K562 (cell line): ENCODE measurements around the gene VPS37D. TPM values are rescaled to one million over a fixed set of nuclear protein-coding genes. Genes with fewer than 3 reads are reported as not detected.

ENCODE experiments used
- ARNT ChIP-seq, 2 experiments: fragments of 450-650 bp; IDR thresholded peaks; 2 replicates each; pipeline ENCODE4 v1.6.1; 2016; ENCODE audit warnings: mild to moderate bottlenecking in 1 of 2
- BMI1 ChIP-seq: fragments of 150-350 bp; IDR thresholded peaks from 2 replicates; pipeline ENCODE4 v1.6.1; 2014; ENCODE audit warnings: low read length
- CEBPG ChIP-seq, 3 experiments: fragments of 200-800 bp in 1 of 3; sonication (Bioruptor generic) in 1 of 3; sonication (generic) in 1 of 3; formaldehyde crosslinking in 1 of 3; IDR thresholded peaks in 2 of 3; conservative IDR thresholded peaks in 1 of 3; 2 replicates each; pipeline versions ENCODE4 v1.6.1 to v1.8.0; 2016 to 2022; ENCODE audit warnings: missing compliant biosample characterization in 2 of 3, missing genetic modification characterization in 2 of 3, mild to moderate bottlenecking in 1 of 3, missing genetic modification reagents in 1 of 3
- CHAMP1 ChIP-seq: fragments of 450-650 bp; IDR thresholded peaks from 2 replicates; pipeline ENCODE4 v1.6.1; 2016; ENCODE audit warnings: mild to moderate bottlenecking
- CREB1 ChIP-seq, 2 experiments: sonication (generic) in 1 of 2; formaldehyde crosslinking in 1 of 2; IDR thresholded peaks; 2 replicates each; pipeline versions ENCODE4 v1.6.1 to v1.8.0; 2012 to 2022; ENCODE audit warnings: inconsistent platforms in 1 of 2, mild to moderate bottlenecking in 1 of 2, missing genetic modification reagents in 1 of 2, moderate library complexity in 1 of 2
- DPF2 ChIP-seq: fragments of 450-650 bp; IDR thresholded peaks from 2 replicates; pipeline ENCODE4 v1.6.1; 2016
- MAFG ChIP-seq: fragments of 450-650 bp; conservative IDR thresholded peaks from 2 replicates; pipeline ENCODE4 v1.6.1; 2016; ENCODE audit warnings: missing genetic modification characterization, missing compliant biosample characterization
- MAZ ChIP-seq, 2 experiments: fragments of 450-650 bp in 1 of 2; sonication (generic) in 1 of 2; formaldehyde crosslinking; IDR thresholded peaks in 1 of 2; conservative IDR thresholded peaks in 1 of 2; 2 replicates each; pipeline versions ENCODE4 v1.4.0 to v1.5.0; 2020; ENCODE audit warnings: mild to moderate bottlenecking in 1 of 2, missing genetic modification reagents in 1 of 2
- NFATC3 ChIP-seq: fragments of 450-650 bp; IDR thresholded peaks from 2 replicates; pipeline ENCODE4 v1.6.1; 2017; ENCODE audit warnings: mild to moderate bottlenecking
- NR4A1 ChIP-seq, 2 experiments: fragments of 250-450 bp in 1 of 2; fragments of 450-650 bp in 1 of 2; sonication (Bioruptor Pico) in 1 of 2; IDR thresholded peaks; 2 replicates each; pipeline versions ENCODE4 v1.4.0 to v1.6.1; 2016 to 2020; ENCODE audit warnings: mild to moderate bottlenecking in 2 of 2, missing compliant biosample characterization in 1 of 2, missing genetic modification characterization in 1 of 2, moderate library complexity in 1 of 2
- NUFIP1 ChIP-seq: fragments of 450-650 bp; IDR thresholded peaks from 2 replicates; pipeline ENCODE4 v1.6.1; 2018; ENCODE audit not compliant: partially characterized antibody
- SMARCA5 ChIP-seq: fragments of 450-650 bp; IDR thresholded peaks from 2 replicates; pipeline ENCODE4 v1.6.1; 2016
- TEAD1 ChIP-seq, 2 experiments: fragments of 450-650 bp in 1 of 2; sonication (generic) in 1 of 2; formaldehyde crosslinking; IDR thresholded peaks; 2 replicates each; pipeline versions ENCODE4 v1.4.0 to v1.8.0; 2020 to 2022; ENCODE audit warnings: mild to moderate bottlenecking in 2 of 2, missing genetic modification reagents in 1 of 2
- XRCC4 ChIP-seq: IDR thresholded peaks from one replicate; pipeline ENCODE4 v1.6.1; 2011; ENCODE audit not compliant: insufficient read depth, insufficient read length; ENCODE audit errors: extremely low read depth
- ZBTB26 ChIP-seq: fragments of 450-650 bp; formaldehyde crosslinking; IDR thresholded peaks from 2 replicates; pipeline ENCODE4 v1.4.0; 2022; ENCODE audit warnings: missing genetic modification characterization
- ZNF232 ChIP-seq: sonication (generic); formaldehyde crosslinking; IDR thresholded peaks from 2 replicates; pipeline ENCODE4 v1.8.0; 2022; ENCODE audit warnings: mild to moderate bottlenecking, missing genetic modification reagents
- ZNF354B ChIP-seq: fragments of 250-450 bp; sonication (Bioruptor Pico); IDR thresholded peaks from 2 replicates; pipeline ENCODE4 v1.4.0; 2020
- ZNF780A ChIP-seq: fragments of 250-450 bp; sonication (Bioruptor Pico); IDR thresholded peaks from 2 replicates; pipeline ENCODE4 v1.5.0; 2021; ENCODE audit warnings: mild to moderate bottlenecking
- polyA plus RNA-seq, 8 experiments: library from polyadenylated mRNA; depleted of rRNA in 4 of 8; stranded (reverse) in 5 of 8; unstranded in 3 of 8; fragments of >200 nt; fragmentation: Nextera tagmentation in 2 of 8; fragmentation: Illumina TruSeq in 1 of 8; extraction: Ambion mirVana in 2 of 8; extraction: Trizol in 1 of 8; gene quantifications; 2 replicates each; pipeline versions ENCODE4 v1.2.1 to v1.2.3, GENCODE V29; 2011 to 2014; ENCODE audit warnings: inconsistent platforms in 1 of 8, missing spikeins in 1 of 8
- total RNA-seq, 7 experiments: library from RNA; depleted of rRNA in 6 of 7; stranded (reverse); fragments of >200 nt in 6 of 7; fragmentation: Illumina TruSeq in 2 of 7; extraction: Trizol in 2 of 7; gene quantifications; 2 replicates each; pipeline versions ENCODE4 v1.2.1 to v1.2.3, GENCODE V29; 2011 to 2021; ENCODE audit warnings: low replicate concordance in 1 of 7
- TF ChIP-seq, protein P1 (sequence below), 2 experiments: fragments of 150-350 bp in 1 of 2; IDR thresholded peaks; 2 replicates each; pipeline ENCODE4 v1.6.1; 2012 to 2016; ENCODE audit warnings: low read depth in 2 of 2, low read length in 2 of 2, mild to moderate bottlenecking in 1 of 2, moderate library complexity in 1 of 2

The VPS37D gene
- total and polyA plus RNA-seq, 9 of the 15 experiments (the other 6 are each of a cell fraction or from before 2014, with no cell fraction given) = 0.25 to 2.3 (median 1.0) TPM; not detected in 3

GRCh38 chr7:73622909-73623797 is 44.5 kb upstream of the VPS37D start (continued):
- TF ChIP-seq MAZ (CRISPR knock-in tag; conservative IDR thresholded peaks at IDR 0.05 in 1 of 2, IDR thresholded peaks at IDR 0.05 in 1 of 2) (peak; percentile 63 to 90; a peak in 3 of 4 replicates), ARNT (IDR thresholded peaks at IDR 0.05) (no peak), ZBTB26 (CRISPR knock-in tag) (no peak), ZNF354B (CRISPR knock-in tag) (no peak), CREB1 (IDR thresholded peaks at IDR 0.05) (no peak), CREB1 (CRISPR knock-in tag; IDR thresholded peaks at IDR 0.05) (no peak), CEBPG (CRISPR knock-in tag; IDR thresholded peaks at IDR 0.05) (peak; percentile 74), CEBPG (tag; conservative IDR thresholded peaks at IDR 0.05 in 1 of 2, IDR thresholded peaks at IDR 0.05 in 1 of 2) (peak; percentile 67 to 75), ZNF232 (CRISPR knock-in tag) (no peak), DPF2 (0 out of 2 replicates have a peak, but pooled peaks have one; percentile 51), ZNF780A (CRISPR knock-in tag) (no peak), NR4A1 (CRISPR knock-in tag; IDR thresholded peaks at IDR 0.05) (no peak), NR4A1 (tag; IDR thresholded peaks at IDR 0.05) (no peak), NFATC3 (no peak), XRCC4 (no peak), MAFG (no peak), CHAMP1 (no peak), TEAD1 (CRISPR knock-in tag; IDR thresholded peaks at IDR 0.05) (0 out of 4 replicates have a peak, but pooled peaks of 1 of the 2 experiments have one; percentile 65), NUFIP1 (no peak), SMARCA5 (no peak), BMI1 (no peak)
- TF ChIP-seq, protein P1, sequence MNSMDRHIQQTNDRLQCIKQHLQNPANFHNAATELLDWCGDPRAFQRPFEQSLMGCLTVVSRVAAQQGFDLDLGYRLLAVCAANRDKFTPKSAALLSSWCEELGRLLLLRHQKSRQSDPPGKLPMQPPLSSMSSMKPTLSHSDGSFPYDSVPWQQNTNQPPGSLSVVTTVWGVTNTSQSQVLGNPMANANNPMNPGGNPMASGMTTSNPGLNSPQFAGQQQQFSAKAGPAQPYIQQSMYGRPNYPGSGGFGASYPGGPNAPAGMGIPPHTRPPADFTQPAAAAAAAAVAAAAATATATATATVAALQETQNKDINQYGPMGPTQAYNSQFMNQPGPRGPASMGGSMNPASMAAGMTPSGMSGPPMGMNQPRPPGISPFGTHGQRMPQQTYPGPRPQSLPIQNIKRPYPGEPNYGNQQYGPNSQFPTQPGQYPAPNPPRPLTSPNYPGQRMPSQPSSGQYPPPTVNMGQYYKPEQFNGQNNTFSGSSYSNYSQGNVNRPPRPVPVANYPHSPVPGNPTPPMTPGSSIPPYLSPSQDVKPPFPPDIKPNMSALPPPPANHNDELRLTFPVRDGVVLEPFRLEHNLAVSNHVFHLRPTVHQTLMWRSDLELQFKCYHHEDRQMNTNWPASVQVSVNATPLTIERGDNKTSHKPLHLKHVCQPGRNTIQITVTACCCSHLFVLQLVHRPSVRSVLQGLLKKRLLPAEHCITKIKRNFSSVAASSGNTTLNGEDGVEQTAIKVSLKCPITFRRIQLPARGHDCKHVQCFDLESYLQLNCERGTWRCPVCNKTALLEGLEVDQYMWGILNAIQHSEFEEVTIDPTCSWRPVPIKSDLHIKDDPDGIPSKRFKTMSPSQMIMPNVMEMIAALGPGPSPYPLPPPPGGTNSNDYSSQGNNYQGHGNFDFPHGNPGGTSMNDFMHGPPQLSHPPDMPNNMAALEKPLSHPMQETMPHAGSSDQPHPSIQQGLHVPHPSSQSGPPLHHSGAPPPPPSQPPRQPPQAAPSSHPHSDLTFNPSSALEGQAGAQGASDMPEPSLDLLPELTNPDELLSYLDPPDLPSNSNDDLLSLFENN (IDR thresholded peaks at IDR 0.05; ENCODE audit: low read depth in 2 of 2, low read length in 2 of 2) = no peak
